Measurements from ENCODE around the gene SFT2D1.

DNA sequence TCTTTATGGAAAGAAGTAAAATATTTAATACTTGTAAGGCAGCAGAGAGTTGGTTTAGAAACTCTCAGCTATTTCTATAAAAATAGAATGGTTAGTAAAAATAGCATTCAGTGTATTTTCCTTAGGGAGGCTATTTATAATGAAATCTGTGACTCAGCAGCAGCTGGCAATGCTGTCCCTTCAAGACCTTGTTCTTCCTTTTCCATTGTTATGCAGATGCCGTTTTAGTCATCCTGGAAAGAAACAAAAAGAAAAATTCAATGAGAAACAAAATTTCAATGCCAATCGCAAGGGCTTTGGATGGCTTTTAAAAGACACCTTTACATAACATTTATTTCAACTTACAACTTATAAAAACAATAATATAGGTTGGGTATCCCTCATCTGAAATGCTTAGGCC, 22.9 kb upstream of the SFT2D1 start:
- TF ChIP-seq, protein P1, sequence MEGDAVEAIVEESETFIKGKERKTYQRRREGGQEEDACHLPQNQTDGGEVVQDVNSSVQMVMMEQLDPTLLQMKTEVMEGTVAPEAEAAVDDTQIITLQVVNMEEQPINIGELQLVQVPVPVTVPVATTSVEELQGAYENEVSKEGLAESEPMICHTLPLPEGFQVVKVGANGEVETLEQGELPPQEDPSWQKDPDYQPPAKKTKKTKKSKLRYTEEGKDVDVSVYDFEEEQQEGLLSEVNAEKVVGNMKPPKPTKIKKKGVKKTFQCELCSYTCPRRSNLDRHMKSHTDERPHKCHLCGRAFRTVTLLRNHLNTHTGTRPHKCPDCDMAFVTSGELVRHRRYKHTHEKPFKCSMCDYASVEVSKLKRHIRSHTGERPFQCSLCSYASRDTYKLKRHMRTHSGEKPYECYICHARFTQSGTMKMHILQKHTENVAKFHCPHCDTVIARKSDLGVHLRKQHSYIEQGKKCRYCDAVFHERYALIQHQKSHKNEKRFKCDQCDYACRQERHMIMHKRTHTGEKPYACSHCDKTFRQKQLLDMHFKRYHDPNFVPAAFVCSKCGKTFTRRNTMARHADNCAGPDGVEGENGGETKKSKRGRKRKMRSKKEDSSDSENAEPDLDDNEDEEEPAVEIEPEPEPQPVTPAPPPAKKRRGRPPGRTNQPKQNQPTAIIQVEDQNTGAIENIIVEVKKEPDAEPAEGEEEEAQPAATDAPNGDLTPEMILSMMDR (IDR thresholded peaks at IDR 0.05): no peak
- TF ChIP-seq POLR2AphosphoS5 (IDR thresholded peaks at IDR 0.05; ENCODE audit: low read depth, low read length) (no peak), TCF7L2 (IDR thresholded peaks at IDR 0.05; ENCODE audit: low read depth, low read length) (no peak)
- TF ChIP-seq, protein P2, sequence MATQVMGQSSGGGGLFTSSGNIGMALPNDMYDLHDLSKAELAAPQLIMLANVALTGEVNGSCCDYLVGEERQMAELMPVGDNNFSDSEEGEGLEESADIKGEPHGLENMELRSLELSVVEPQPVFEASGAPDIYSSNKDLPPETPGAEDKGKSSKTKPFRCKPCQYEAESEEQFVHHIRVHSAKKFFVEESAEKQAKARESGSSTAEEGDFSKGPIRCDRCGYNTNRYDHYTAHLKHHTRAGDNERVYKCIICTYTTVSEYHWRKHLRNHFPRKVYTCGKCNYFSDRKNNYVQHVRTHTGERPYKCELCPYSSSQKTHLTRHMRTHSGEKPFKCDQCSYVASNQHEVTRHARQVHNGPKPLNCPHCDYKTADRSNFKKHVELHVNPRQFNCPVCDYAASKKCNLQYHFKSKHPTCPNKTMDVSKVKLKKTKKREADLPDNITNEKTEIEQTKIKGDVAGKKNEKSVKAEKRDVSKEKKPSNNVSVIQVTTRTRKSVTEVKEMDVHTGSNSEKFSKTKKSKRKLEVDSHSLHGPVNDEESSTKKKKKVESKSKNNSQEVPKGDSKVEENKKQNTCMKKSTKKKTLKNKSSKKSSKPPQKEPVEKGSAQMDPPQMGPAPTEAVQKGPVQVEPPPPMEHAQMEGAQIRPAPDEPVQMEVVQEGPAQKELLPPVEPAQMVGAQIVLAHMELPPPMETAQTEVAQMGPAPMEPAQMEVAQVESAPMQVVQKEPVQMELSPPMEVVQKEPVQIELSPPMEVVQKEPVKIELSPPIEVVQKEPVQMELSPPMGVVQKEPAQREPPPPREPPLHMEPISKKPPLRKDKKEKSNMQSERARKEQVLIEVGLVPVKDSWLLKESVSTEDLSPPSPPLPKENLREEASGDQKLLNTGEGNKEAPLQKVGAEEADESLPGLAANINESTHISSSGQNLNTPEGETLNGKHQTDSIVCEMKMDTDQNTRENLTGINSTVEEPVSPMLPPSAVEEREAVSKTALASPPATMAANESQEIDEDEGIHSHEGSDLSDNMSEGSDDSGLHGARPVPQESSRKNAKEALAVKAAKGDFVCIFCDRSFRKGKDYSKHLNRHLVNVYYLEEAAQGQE (IDR thresholded peaks at IDR 0.05; ENCODE audit: insufficient read depth in 1 of 2, low read depth in 2 of 2, low read length in 1 of 2): no peak

Data from Panc1 (cell line).